DND-41 (cell line): Measurements from ENCODE around the gene CENPA.

ENCODE experiments used
- ATAC-seq: fragments of 200-7000 bp; cut with Tn5 transposase; 3 replicates; pipeline ENCODE4 v1.9.1; 2021; ENCODE audit warnings: low read depth; ENCODE audit not compliant: insufficient read depth
- DNase-seq: peaks from one replicate; pipeline ENCODE4 v3.0.0-alpha.2; 2020
- H2AFZ ChIP-seq: 2 replicates; pipeline ENCODE4 v1.6.0; 2012; ENCODE audit warnings: low read depth, low read length
- H3K27ac ChIP-seq: 2 replicates; pipeline ENCODE4 v1.5.1; 2012; ENCODE audit warnings: low read length, inconsistent platforms
- H3K27me3 ChIP-seq: fragments of 200-600 bp; sonication (generic); 2 replicates; pipeline ENCODE4 v1.6.0; 2012; ENCODE audit warnings: low read length, mild to moderate bottlenecking, inconsistent platforms; ENCODE audit not compliant: insufficient read depth, poor library complexity
- H3K36me3 ChIP-seq: 2 replicates; pipeline ENCODE4 v1.5.1; 2012; ENCODE audit warnings: low read length, inconsistent platforms; ENCODE audit not compliant: insufficient read depth
- H3K4me1 ChIP-seq: 2 replicates; pipeline ENCODE4 v1.5.1; 2012; ENCODE audit warnings: mild to moderate bottlenecking, low read length; ENCODE audit not compliant: insufficient read depth
- H3K4me2 ChIP-seq: 2 replicates; pipeline ENCODE4 v1.6.0; 2012; ENCODE audit warnings: mild to moderate bottlenecking, moderate library complexity, low read length, inconsistent platforms; ENCODE audit not compliant: insufficient read depth
- H3K4me3 ChIP-seq, 2 experiments: fragments of 200-600 bp in 1 of 2; shearing (Covaris generic) in 1 of 2; 2 replicates each; pipeline ENCODE4 v1.5.1; 2012 to 2016; ENCODE audit warnings: inconsistent platforms in 2 of 2, low read length in 2 of 2, mild to moderate bottlenecking in 2 of 2, low read depth in 1 of 2, moderate library complexity in 1 of 2
- H3K79me2 ChIP-seq: 2 replicates; pipeline ENCODE4 v1.6.0; 2012; ENCODE audit warnings: low read length, inconsistent platforms; ENCODE audit not compliant: insufficient read depth
- H3K9ac ChIP-seq: 2 replicates; pipeline ENCODE4 v1.6.0; 2012; ENCODE audit warnings: low read depth, mild to moderate bottlenecking, inconsistent platforms, low read length, moderate library complexity
- H3K9me3 ChIP-seq: 2 replicates; pipeline ENCODE4 v1.5.1; 2012; ENCODE audit warnings: low read length, moderate library complexity, mild to moderate bottlenecking, inconsistent platforms; ENCODE audit not compliant: insufficient read depth, severe bottlenecking
- H4K20me1 ChIP-seq: 2 replicates; pipeline ENCODE4 v1.6.0; 2012; ENCODE audit warnings: low read length; ENCODE audit not compliant: insufficient read depth
- EZH2 ChIP-seq: IDR thresholded peaks from 3 replicates; pipeline ENCODE4 v1.6.1; 2012; ENCODE audit warnings: borderline replicate concordance, low read depth, mild to moderate bottlenecking, moderate library complexity, low read length, inconsistent platforms; ENCODE audit not compliant: severe bottlenecking
- TF ChIP-seq, protein P1 (sequence below): IDR thresholded peaks from 2 replicates; pipeline ENCODE4 v1.5.1; 2012; ENCODE audit warnings: borderline replicate concordance, low read length, moderate library complexity, mild to moderate bottlenecking; ENCODE audit not compliant: poor library complexity, severe bottlenecking; ENCODE audit errors: extremely low read depth

The CENPA gene

DNA sequence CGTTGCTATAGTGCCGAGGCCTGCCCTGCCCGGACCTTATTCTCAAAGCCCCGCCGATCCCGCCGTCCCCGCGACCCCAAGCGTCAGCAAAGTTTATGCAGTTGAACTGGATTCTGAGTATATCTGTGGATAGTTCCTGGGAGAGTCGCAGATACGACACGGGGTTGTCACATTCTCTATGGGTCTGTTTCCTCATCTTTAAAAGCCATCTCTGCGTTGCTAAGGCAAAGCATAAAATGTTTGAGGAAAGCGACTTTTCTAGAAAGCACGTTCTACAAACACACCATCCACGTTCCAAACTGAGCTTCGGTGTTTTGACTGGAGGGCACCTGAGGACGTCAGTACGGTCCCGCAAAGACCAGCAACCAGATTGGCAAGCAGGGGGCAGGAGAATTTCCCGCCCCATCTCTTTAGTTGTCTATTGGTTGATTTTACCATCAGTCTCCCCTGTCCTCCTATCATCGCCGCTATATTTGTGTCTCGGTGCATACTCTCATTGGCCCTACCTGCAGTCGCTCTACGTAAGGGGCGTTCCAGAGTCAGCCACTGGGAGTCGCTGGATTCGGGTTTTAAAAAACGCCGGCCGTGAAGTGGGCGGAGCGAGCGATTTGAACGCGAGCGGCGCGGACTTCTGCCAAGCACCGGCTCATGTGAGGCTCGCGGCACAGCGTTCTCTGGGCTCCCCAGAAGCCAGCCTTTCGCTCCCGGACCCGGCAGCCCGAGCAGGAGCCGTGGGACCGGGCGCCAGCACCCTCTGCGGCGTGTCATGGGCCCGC lies at the start of gene CENPA:
TSS of gene CENPA (plus strand) at position 626 of the 776 bp plus-strand sequence. CDS start at position 767, 141 bp downstream.
- peak; percentile 98 for DNase-seq

DNA sequence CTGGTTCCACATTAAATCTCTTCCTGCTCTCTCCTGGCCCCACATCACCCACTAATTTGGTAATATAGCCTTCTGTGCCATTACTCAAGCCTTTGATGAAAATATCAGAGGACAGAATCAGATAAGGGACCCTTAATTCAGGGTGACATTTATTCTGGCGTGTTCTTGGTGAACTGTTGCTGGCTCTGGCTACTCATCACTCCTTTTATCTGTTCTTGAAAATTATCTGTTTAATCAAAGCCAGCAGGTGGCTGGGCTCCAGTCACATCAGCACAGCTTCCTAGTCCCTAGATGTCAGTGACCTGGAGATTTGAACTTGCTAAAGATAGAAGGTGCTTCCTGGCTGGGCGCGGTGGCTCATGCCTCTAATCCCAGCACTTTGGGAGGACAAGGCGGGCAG lies 48.6 kb upstream of the CENPA start:
- peaks cover 7% of the 10 kb centered on the region for H3K27me3 ChIP-seq
- no peak overlapping the region for H3K4me3 ChIP-seq
- no peak for DNase-seq
- peaks cover 3% of the 10 kb centered on the region; the same call in 1 of the 2 replicates for H4K20me1 ChIP-seq
- no peak for TF ChIP-seq EZH2
- TF ChIP-seq, protein P1, sequence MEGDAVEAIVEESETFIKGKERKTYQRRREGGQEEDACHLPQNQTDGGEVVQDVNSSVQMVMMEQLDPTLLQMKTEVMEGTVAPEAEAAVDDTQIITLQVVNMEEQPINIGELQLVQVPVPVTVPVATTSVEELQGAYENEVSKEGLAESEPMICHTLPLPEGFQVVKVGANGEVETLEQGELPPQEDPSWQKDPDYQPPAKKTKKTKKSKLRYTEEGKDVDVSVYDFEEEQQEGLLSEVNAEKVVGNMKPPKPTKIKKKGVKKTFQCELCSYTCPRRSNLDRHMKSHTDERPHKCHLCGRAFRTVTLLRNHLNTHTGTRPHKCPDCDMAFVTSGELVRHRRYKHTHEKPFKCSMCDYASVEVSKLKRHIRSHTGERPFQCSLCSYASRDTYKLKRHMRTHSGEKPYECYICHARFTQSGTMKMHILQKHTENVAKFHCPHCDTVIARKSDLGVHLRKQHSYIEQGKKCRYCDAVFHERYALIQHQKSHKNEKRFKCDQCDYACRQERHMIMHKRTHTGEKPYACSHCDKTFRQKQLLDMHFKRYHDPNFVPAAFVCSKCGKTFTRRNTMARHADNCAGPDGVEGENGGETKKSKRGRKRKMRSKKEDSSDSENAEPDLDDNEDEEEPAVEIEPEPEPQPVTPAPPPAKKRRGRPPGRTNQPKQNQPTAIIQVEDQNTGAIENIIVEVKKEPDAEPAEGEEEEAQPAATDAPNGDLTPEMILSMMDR = no peak
- no peak overlapping the region for H3K9ac ChIP-seq
- H3K79me2 ChIP-seq = no peaks in the 10 kb centered on the region
- H3K4me1 ChIP-seq = no peaks in the 10 kb centered on the region
- no peak overlapping the region for H3K27ac ChIP-seq
- no peaks in the 10 kb centered on the region for H3K36me3 ChIP-seq
- no peak overlapping the region for H3K4me2 ChIP-seq
- no peaks in the 10 kb centered on the region for H3K9me3 ChIP-seq
- ATAC-seq = no peak
- no peak overlapping the region for H2AFZ ChIP-seq

More for the DNA sequence above, at the start of gene CENPA:
- peaks cover 20% of the 10 kb centered on the region; the same call in 1 of the 2 replicates for H4K20me1 ChIP-seq
- H3K79me2 ChIP-seq = peaks cover 49% of the 10 kb centered on the region
- peak; percentile 98 for ATAC-seq
- H3K27me3 ChIP-seq = no peaks in the 10 kb centered on the region
- H3K4me2 ChIP-seq = peak within 1 kb of the TSS; percentile 85
- peaks cover 43% of the 10 kb centered on the region for H3K36me3 ChIP-seq
- H3K27ac ChIP-seq = peak within 1 kb of the TSS; percentile 93
- no peaks in the 10 kb centered on the region for H3K9me3 ChIP-seq
- H3K4me1 ChIP-seq = peaks cover 42% of the 10 kb centered on the region
- H2AFZ ChIP-seq = peak within 1 kb of the TSS; percentile 91
- TF ChIP-seq, protein P1 = peak; percentile 33
- no peak for TF ChIP-seq EZH2
- H3K4me3 ChIP-seq = peak within 1 kb of the TSS; percentile 58 to 82
- H3K9ac ChIP-seq = peak within 1 kb of the TSS; percentile 80

DNA sequence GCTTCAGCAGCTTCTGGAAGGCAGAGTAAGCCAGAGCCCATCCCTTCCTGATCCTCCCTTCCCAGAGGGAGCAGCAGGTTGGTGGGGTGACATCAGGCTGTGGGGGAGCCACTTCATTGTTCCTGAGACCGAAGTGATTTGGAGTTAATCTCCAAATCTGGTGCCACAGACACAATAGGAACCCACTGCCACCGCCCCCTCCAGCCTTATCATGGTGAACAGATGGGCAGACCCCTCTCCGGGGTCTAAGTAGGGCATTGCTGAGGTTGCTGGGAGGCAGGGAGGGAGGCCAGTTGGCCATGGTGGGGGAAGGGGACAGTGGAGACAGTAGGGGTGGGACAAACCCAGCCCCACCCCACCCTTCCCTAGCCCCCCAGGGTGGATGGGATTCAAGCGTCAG lies 47.4 kb upstream of the CENPA start:
- Histone ChIP-seq H4K20me1 (peaks cover 3% of the 10 kb centered on the region; the same call in 1 of the 2 replicates), H3K4me1 (no peaks in the 10 kb centered on the region), H3K36me3 (no peaks in the 10 kb centered on the region), H2AFZ (no peak overlapping the region), H3K27ac (no peak overlapping the region), H3K9ac (no peak overlapping the region), H3K27me3 (no peaks in the 10 kb centered on the region), H3K79me2 (no peaks in the 10 kb centered on the region), H3K4me2 (no peak overlapping the region), H3K4me3 (no peak overlapping the region), H3K9me3 (no peaks in the 10 kb centered on the region)
- DNase-seq = no peak
- no peak for TF ChIP-seq EZH2
- TF ChIP-seq, protein P1 = no peak
- no peak for ATAC-seq
